Mammary epithelial cell (primary cell): ENCODE measurements around the gene AGPAT4.

Experiments
- CTCF ChIP-seq, 2 donors: IDR thresholded peaks in 1 of 2; conservative IDR thresholded peaks in 1 of 2; 2 replicates each; pipeline ENCODE4 v1.5.1; 2011 to 2012; ENCODE audit warnings: inconsistent platforms in 2 of 2, low read length in 2 of 2, mild to moderate bottlenecking in 2 of 2, control low read depth in 1 of 2, low read depth in 1 of 2; ENCODE audit not compliant: insufficient read depth in 1 of 2; ENCODE audit errors: extremely low read depth in 1 of 2
- EZH2 ChIP-seq: IDR thresholded peaks from 2 replicates; pipeline ENCODE4 v1.6.1; 2012; ENCODE audit warnings: low read length, inconsistent platforms, borderline replicate concordance

GRCh38 chr6:161100072-161100471 lies 173.8 kb downstream of the AGPAT4 start:
- TF ChIP-seq EZH2: no peak
- TF ChIP-seq CTCF (conservative IDR thresholded peaks at IDR 0.05 in 1 of 2, IDR thresholded peaks at IDR 0.05 in 1 of 2; ENCODE audit: extremely low read depth in 1 of 2, insufficient read depth in 1 of 2, low read depth in 1 of 2, low read length in 2 of 2): no peak
